ENCODE measurements around the gene KRT23.
"Not testable (repeated sequence)": the region's sequence is repeated elsewhere in the genome, so short reads cannot be mapped to it uniquely, and the experiment has no call there.

Gene KRT23

GRCh38 chr17:40921026-40921425, 16.4 kb downstream of the KRT23 start:
- no peaks in the 10 kb centered on the region for H3K9me2 ChIP-seq (replicated peaks; ENCODE audit: low read depth, low read length)

DNA sequence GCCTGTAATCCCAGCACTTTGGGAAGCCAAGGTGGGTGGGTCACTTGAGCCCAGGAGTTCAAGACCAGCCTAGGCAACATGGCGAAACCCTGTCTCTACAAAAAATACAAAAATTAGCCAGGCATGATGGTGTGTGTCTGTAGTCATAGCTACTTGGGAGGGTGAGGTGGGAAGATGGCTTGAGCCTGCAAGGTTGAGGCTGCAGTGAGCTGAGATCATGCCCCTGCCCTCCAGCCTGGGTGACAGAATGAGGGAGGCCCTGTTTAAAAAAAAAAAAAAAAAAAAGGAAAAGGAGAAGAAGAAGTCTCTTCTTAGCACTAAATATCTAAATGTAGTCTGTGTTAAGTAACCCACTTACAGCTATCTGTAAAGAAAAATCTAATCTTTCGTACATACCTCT, 20.3 kb downstream of the KRT23 start:
- H3K27me3 ChIP-seq (ENCODE audit: insufficient read depth, low read length, poor library complexity, severe bottlenecking); H3K9ac ChIP-seq (ENCODE audit: low read depth, low read length, poor library complexity, severe bottlenecking); H3K36me3 ChIP-seq (ENCODE audit: insufficient read depth, low read length); H3K4me3 ChIP-seq (ENCODE audit: low read length, poor library complexity, severe bottlenecking); H3K9me3 ChIP-seq (ENCODE audit: insufficient read depth, low read depth, low read length); H3K9me2 ChIP-seq (replicated peaks; ENCODE audit: low read depth, low read length); H3F3A ChIP-seq (ENCODE audit: low read depth); H3K4me2 ChIP-seq (ENCODE audit: low read depth, low read length, poor library complexity, severe bottlenecking); H3K79me2 ChIP-seq (ENCODE audit: insufficient read depth, low read length); H4K20me1 ChIP-seq (ENCODE audit: insufficient read depth, low read length, poor library complexity, severe bottlenecking); H2AFZ ChIP-seq (ENCODE audit: low read length); H3K4me1 ChIP-seq (ENCODE audit: insufficient read depth, low read length, poor library complexity, severe bottlenecking): not testable (repeated sequence)

More at GRCh38 chr17:40921026-40921425, 16.4 kb downstream of the KRT23 start:
- Histone ChIP-seq H4K20me1 (ENCODE audit: insufficient read depth, low read length, poor library complexity, severe bottlenecking) (no peaks in the 10 kb centered on the region), H3K27me3 (ENCODE audit: insufficient read depth, low read length, poor library complexity, severe bottlenecking) (peaks cover 6% of the 10 kb centered on the region), H3K9me3 (ENCODE audit: insufficient read depth, low read depth, low read length) (no peaks in the 10 kb centered on the region), H3K4me1 (ENCODE audit: insufficient read depth, low read length, poor library complexity, severe bottlenecking) (no peaks in the 10 kb centered on the region), H3K4me3 (ENCODE audit: low read length, poor library complexity, severe bottlenecking) (no peak overlapping the region), H2AFZ (ENCODE audit: low read length) (no peak overlapping the region), H3K36me3 (ENCODE audit: insufficient read depth, low read length) (no peaks in the 10 kb centered on the region), H3F3A (ENCODE audit: low read depth) (no peaks in the 10 kb centered on the region), H3K79me2 (ENCODE audit: insufficient read depth, low read length) (no peaks in the 10 kb centered on the region), H3K9ac (ENCODE audit: low read depth, low read length, poor library complexity, severe bottlenecking) (no peak overlapping the region), H3K4me2 (ENCODE audit: low read depth, low read length, poor library complexity, severe bottlenecking) (no peak overlapping the region)
- TF ChIP-seq, protein P1, sequence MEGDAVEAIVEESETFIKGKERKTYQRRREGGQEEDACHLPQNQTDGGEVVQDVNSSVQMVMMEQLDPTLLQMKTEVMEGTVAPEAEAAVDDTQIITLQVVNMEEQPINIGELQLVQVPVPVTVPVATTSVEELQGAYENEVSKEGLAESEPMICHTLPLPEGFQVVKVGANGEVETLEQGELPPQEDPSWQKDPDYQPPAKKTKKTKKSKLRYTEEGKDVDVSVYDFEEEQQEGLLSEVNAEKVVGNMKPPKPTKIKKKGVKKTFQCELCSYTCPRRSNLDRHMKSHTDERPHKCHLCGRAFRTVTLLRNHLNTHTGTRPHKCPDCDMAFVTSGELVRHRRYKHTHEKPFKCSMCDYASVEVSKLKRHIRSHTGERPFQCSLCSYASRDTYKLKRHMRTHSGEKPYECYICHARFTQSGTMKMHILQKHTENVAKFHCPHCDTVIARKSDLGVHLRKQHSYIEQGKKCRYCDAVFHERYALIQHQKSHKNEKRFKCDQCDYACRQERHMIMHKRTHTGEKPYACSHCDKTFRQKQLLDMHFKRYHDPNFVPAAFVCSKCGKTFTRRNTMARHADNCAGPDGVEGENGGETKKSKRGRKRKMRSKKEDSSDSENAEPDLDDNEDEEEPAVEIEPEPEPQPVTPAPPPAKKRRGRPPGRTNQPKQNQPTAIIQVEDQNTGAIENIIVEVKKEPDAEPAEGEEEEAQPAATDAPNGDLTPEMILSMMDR (conservative IDR thresholded peaks at IDR 0.05; ENCODE audit: low read length), result no peak
- TF ChIP-seq EZH2phosphoT487 (IDR thresholded peaks at IDR 0.05; ENCODE audit: borderline replicate concordance), result no peak

DNA sequence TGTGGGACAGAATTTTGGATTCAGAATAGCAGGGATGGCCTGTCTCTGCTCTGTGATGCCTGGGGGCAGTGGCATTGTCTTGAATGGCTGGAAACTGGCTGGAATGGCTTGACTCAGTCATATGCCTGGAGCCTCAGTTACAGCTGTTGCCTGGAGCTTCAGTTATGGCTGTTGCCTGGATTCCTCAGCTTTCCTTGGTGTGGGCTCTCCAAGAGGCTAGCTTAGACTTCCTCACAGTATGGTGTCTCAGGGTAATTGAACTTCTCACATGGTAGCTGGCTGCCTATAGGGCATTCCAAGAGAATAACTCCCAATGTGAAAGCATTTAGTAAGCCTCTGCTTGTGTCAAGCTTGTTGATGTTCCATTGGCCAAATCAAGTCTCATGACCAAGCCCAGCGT, 21.1 kb downstream of the KRT23 start:
- TF ChIP-seq EZH2phosphoT487 (IDR thresholded peaks at IDR 0.05; ENCODE audit: borderline replicate concordance), result no peak
- TF ChIP-seq, protein P1 (conservative IDR thresholded peaks at IDR 0.05; ENCODE audit: low read length), result no peak
- no peaks in the 10 kb centered on the region for H3K9me3 ChIP-seq (ENCODE audit: insufficient read depth, low read depth, low read length)
- H3K36me3 ChIP-seq (ENCODE audit: insufficient read depth, low read length), result no peaks in the 10 kb centered on the region
- no peaks in the 10 kb centered on the region for H3K4me1 ChIP-seq (ENCODE audit: insufficient read depth, low read length, poor library complexity, severe bottlenecking)
- no peak overlapping the region for H3K4me2 ChIP-seq (ENCODE audit: low read depth, low read length, poor library complexity, severe bottlenecking)
- no peaks in the 10 kb centered on the region for H3F3A ChIP-seq (ENCODE audit: low read depth)
- H3K9ac ChIP-seq (ENCODE audit: low read depth, low read length, poor library complexity, severe bottlenecking), result no peak overlapping the region
- no peaks in the 10 kb centered on the region for H3K9me2 ChIP-seq (replicated peaks; ENCODE audit: low read depth, low read length)
- H3K79me2 ChIP-seq (ENCODE audit: insufficient read depth, low read length), result no peaks in the 10 kb centered on the region
- no peak overlapping the region for H2AFZ ChIP-seq (ENCODE audit: low read length)
- no peak overlapping the region for H3K4me3 ChIP-seq (ENCODE audit: low read length, poor library complexity, severe bottlenecking)
- no peaks in the 10 kb centered on the region for H4K20me1 ChIP-seq (ENCODE audit: insufficient read depth, low read length, poor library complexity, severe bottlenecking)
- no peaks in the 10 kb centered on the region for H3K27me3 ChIP-seq (ENCODE audit: insufficient read depth, low read length, poor library complexity, severe bottlenecking)

- TF ChIP-seq, protein P1 (conservative IDR thresholded peaks at IDR 0.05; ENCODE audit: low read length), result no peak
- no peak for TF ChIP-seq EZH2phosphoT487 (IDR thresholded peaks at IDR 0.05; ENCODE audit: borderline replicate concordance)
- no peak overlapping the region for H3K9ac ChIP-seq (ENCODE audit: low read depth, low read length, poor library complexity, severe bottlenecking)
- H3K9me2 ChIP-seq (replicated peaks; ENCODE audit: low read depth, low read length), result no peaks in the 10 kb centered on the region
- H3K9me3 ChIP-seq (ENCODE audit: insufficient read depth, low read depth, low read length), result no peaks in the 10 kb centered on the region
- H3K36me3 ChIP-seq (ENCODE audit: insufficient read depth, low read length), result no peaks in the 10 kb centered on the region
- H3K4me3 ChIP-seq (ENCODE audit: low read length, poor library complexity, severe bottlenecking), result no peak overlapping the region
- no peaks in the 10 kb centered on the region for H3K4me1 ChIP-seq (ENCODE audit: insufficient read depth, low read length, poor library complexity, severe bottlenecking)
- no peaks in the 10 kb centered on the region for H3F3A ChIP-seq (ENCODE audit: low read depth)
- no peaks in the 10 kb centered on the region for H3K79me2 ChIP-seq (ENCODE audit: insufficient read depth, low read length)
- H3K27me3 ChIP-seq (ENCODE audit: insufficient read depth, low read length, poor library complexity, severe bottlenecking), result no peaks in the 10 kb centered on the region
- no peaks in the 10 kb centered on the region for H4K20me1 ChIP-seq (ENCODE audit: insufficient read depth, low read length, poor library complexity, severe bottlenecking)
- no peak overlapping the region for H2AFZ ChIP-seq (ENCODE audit: low read length)
- no peak overlapping the region for H3K4me2 ChIP-seq (ENCODE audit: low read depth, low read length, poor library complexity, severe bottlenecking)
These were observed 21.7 kb downstream of the KRT23 start for GRCh38 chr17:40915721-40916256.
